CD4-positive, CD25-positive, alpha-beta regulatory T cell (primary cell): Measurements from ENCODE around the gene CALR. TPM values are rescaled to one million over a fixed set of nuclear protein-coding genes. Genes with fewer than 3 reads are reported as not detected.
"Not testable (repeated sequence)": the region's sequence is repeated elsewhere in the genome, so short reads cannot be mapped to it uniquely, and the experiment has no call there.

Experiments
- ATAC-seq, 2 donors: fragments of 150-1000 bp; cut with Tn5 transposase; one replicate each; pipeline ENCODE4 v1.10.0; 2021; ENCODE audit warnings: low read depth in 2 of 2, moderate number of reproducible peaks in 2 of 2, moderate library complexity in 1 of 2
- DNase-seq, 3 donors: peaks; one replicate each; pipeline versions ENCODE4 v3.0.0 to v3.0.0-alpha.2; 2012 to 2022; ENCODE audit warnings: mixed read lengths in 1 of 3
- H3K27ac ChIP-seq: one replicate; pipeline ENCODE4 v1.7.0; 2013; ENCODE audit warnings: mild to moderate bottlenecking, low read length; ENCODE audit not compliant: insufficient read depth, poor library complexity, severe bottlenecking
- H3K27me3 ChIP-seq: one replicate; pipeline ENCODE4 v1.7.0; 2013; ENCODE audit warnings: low read length; ENCODE audit not compliant: control insufficient read depth, insufficient read depth
- H3K36me3 ChIP-seq: one replicate; pipeline ENCODE4 v1.7.0; 2013; ENCODE audit warnings: mild to moderate bottlenecking, low read length, moderate library complexity; ENCODE audit not compliant: control insufficient read depth, insufficient read depth
- H3K4me1 ChIP-seq: 2 replicates; pipeline ENCODE4 v1.7.0; 2013; ENCODE audit warnings: mild to moderate bottlenecking, low read length; ENCODE audit not compliant: insufficient read depth, control insufficient read depth, poor library complexity, severe bottlenecking
- H3K4me3 ChIP-seq: one replicate; pipeline ENCODE4 v1.7.0; 2013; ENCODE audit warnings: low read depth, mild to moderate bottlenecking, low read length, moderate library complexity
- H3K9me3 ChIP-seq, 2 experiments: 1 replicate in 1 of 2; 2 replicates in 1 of 2; pipeline ENCODE4 v1.7.0; 2013; ENCODE audit warnings: low read length in 2 of 2, mild to moderate bottlenecking in 1 of 2, moderate library complexity in 1 of 2; ENCODE audit not compliant: control insufficient read depth in 2 of 2
- H3K27ac Mint-ChIP-seq, 3 donors: one replicate each; pipeline ENCODE4 v1.8.0; 2020 to 2022; ENCODE audit warnings: mild to moderate bottlenecking in 3 of 3, mixed read lengths in 3 of 3, moderate library complexity in 2 of 3
- H3K27me3 Mint-ChIP-seq: one replicate; pipeline ENCODE4 v1.8.0; 2022; ENCODE audit warnings: mild to moderate bottlenecking, mixed read lengths
- H3K36me3 Mint-ChIP-seq: one replicate; pipeline ENCODE4 v1.8.0; 2020; ENCODE audit warnings: mixed read lengths
- H3K4me1 Mint-ChIP-seq, 4 donors: one replicate each; pipeline ENCODE4 v1.8.0; 2020 to 2022; ENCODE audit warnings: mixed read lengths in 4 of 4, mild to moderate bottlenecking in 1 of 4
- H3K4me3 Mint-ChIP-seq, 4 donors: one replicate each; pipeline ENCODE4 v1.8.0; 2020 to 2022; ENCODE audit warnings: mild to moderate bottlenecking in 4 of 4, mixed read lengths in 4 of 4, moderate library complexity in 3 of 4
- H3K9me3 Mint-ChIP-seq, 7 donors: one replicate each; pipeline ENCODE4 v1.8.0; 2020 to 2022; ENCODE audit warnings: mixed read lengths in 7 of 7, mild to moderate bottlenecking in 3 of 7, moderate library complexity in 2 of 7
- polyA plus RNA-seq, 4 donors: library from polyadenylated mRNA; unstranded; fragments of 300-500 nt; fragmentation: Illumina TruSeq; gene quantifications; one replicate each; pipeline ENCODE4 v1.2.3, GENCODE V29; 2021
- total RNA-seq: library from RNA; stranded (reverse); gene quantifications from one replicate; pipeline ENCODE4 v1.2.3, GENCODE V29; 2022

The CALR gene
- total and polyA plus RNA-seq, 5 donors from 2014 or later: 113 to 484 (median 152) TPM

- DNase-seq (no peak), ATAC-seq (no peak)
- H3K27ac ChIP-seq: no peak overlapping the region
- Mint-ChIP-seq H3K27me3 (no peaks in the 10 kb centered on the region), H3K9me3 (no peaks in the 10 kb centered on the region), H3K27ac (no peak overlapping the region), H3K4me3 (no peak overlapping the region), H3K4me1 (peaks cover 0 to 4% (median 2%) of the 10 kb centered on the region in 4 donors), H3K36me3 (no peaks in the 10 kb centered on the region)
- no peaks in the 10 kb centered on the region for H3K36me3 ChIP-seq
- H3K4me3 ChIP-seq: no peak overlapping the region
- H3K9me3 ChIP-seq: no peaks in the 10 kb centered on the region
- no peaks in the 10 kb centered on the region for H3K27me3 ChIP-seq
- H3K4me1 ChIP-seq: no peaks in the 10 kb centered on the region
These were observed 31.2 kb upstream of the CALR start for GRCh38 chr19:12907166-12907565.

DNA sequence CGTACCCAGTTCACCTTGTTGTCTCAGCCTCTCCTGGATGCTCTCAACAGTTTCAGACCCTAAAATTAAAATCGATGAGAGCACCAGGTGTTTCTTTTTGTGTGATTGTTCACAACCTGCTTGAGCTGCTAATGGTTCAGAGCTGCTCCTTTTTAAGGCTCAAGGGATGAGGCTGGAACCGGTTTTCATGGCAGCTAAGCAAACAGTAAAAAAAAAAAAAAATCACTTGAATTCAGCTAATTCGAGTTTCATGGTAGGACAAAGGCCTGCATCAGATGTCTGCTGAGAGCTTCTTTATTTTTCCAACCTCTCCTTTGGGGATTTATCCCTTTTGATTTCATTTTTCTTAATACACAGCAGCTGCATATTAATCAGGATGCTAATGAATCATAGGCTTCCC, 25.8 kb upstream of the CALR start:
- H3K27me3 ChIP-seq: no peaks in the 10 kb centered on the region
- Mint-ChIP-seq H3K36me3 (no peaks in the 10 kb centered on the region), H3K27me3 (no peaks in the 10 kb centered on the region), H3K27ac (peak overlapping the region in 1 of 3 donors; percentile 14), H3K9me3 (no peaks in the 10 kb centered on the region), H3K4me3 (peak overlapping the region in 1 of 4 donors; percentile 22), H3K4me1 (peaks cover 4 to 23% (median 7%) of the 10 kb centered on the region in 4 donors)
- H3K36me3 ChIP-seq: no peaks in the 10 kb centered on the region
- H3K27ac ChIP-seq: no peak overlapping the region
- ATAC-seq (no peak), DNase-seq (no peak)
- peaks cover 14% of the 10 kb centered on the region for H3K4me1 ChIP-seq
- no peak overlapping the region for H3K4me3 ChIP-seq
- no peaks in the 10 kb centered on the region for H3K9me3 ChIP-seq

DNA sequence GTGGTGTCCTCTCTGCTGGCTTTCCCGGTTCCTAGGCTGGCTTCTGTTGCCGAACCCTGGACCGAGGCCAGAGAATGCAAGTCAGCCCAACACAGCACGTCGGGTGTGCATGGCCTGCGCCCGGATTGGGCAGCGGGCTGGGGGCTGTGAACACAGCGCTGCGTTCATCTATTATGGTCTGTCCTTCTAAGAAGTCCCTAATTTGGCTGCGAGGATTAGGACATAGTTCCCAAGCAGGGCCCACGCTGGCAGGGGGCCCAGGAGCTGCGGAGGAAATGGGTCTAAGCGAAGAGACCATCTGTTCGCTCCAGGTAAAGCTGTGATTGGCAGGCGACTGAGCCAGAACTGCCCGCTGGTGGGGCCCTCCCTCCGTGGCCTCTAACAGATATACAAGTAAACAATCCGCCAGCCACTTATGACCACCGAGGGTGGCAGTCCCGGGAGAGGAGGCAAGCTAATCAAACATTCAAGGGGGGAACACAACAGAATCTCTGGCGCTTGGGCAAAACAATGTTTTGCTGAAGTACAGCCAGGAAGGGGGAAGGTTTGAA, 25.3 kb upstream of the CALR start:
- ATAC-seq (no peak), DNase-seq (no peak)
- Histone ChIP-seq H3K9me3 (no peaks in the 10 kb centered on the region), H3K27ac (no peak overlapping the region), H3K27me3 (no peaks in the 10 kb centered on the region), H3K36me3 (no peaks in the 10 kb centered on the region), H3K4me1 (peaks cover 14% of the 10 kb centered on the region), H3K4me3 (no peak overlapping the region)
- no peaks in the 10 kb centered on the region for H3K9me3 Mint-ChIP-seq
- peak overlapping the region in 2 of 3 donors; percentile 14 to 75 for H3K27ac Mint-ChIP-seq
- H3K4me1 Mint-ChIP-seq: peaks cover 4 to 23% (median 7%) of the 10 kb centered on the region in 4 donors
- H3K27me3 Mint-ChIP-seq: no peaks in the 10 kb centered on the region
- H3K4me3 Mint-ChIP-seq: no peak overlapping the region
- H3K36me3 Mint-ChIP-seq: no peaks in the 10 kb centered on the region

GRCh38 chr19:12913851-12914690, 24.3 kb upstream of the CALR start:
- Histone ChIP-seq H3K9me3 (no peaks in the 10 kb centered on the region), H3K4me3 (peak overlapping the region; percentile 47)
- peak in 2 of 3 donors; percentile 54 to 81 for DNase-seq

DNA sequence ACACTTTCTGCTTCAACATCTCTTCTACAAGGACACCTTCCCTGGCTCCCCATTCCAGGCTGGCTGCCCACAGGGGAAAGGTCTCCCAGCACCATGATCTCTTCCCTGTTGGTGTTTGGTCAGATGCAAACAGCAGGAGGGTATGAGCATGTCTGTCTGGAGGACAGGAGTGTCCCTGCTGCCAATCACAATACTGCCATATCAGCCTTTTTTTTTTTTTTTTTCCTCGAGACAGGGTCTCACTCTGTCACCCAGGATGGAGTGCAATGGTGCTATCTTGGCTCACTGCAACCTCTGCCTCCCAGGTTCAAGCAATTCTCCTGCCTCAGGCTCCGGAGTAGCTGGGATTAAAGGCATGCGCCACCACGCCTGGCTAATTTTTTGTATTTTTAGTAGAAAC, 22.5 kb upstream of the CALR start:
- not testable (repeated sequence) for H3K36me3 Mint-ChIP-seq, DNase-seq, H3K9me3 ChIP-seq, H3K27ac ChIP-seq, ATAC-seq, H3K36me3 ChIP-seq, H3K27me3 ChIP-seq, H3K9me3 Mint-ChIP-seq, H3K4me3 ChIP-seq, H3K4me3 Mint-ChIP-seq, H3K27me3 Mint-ChIP-seq
- Mint-ChIP-seq H3K27ac (peak overlapping the region in 1 of 3 donors; percentile 79), H3K4me1 (peaks cover 4 to 35% (median 14%) of the 10 kb centered on the region in 4 donors)
- peaks cover 24% of the 10 kb centered on the region for H3K4me1 ChIP-seq

More at GRCh38 chr19:12913851-12914690, 24.3 kb upstream of the CALR start:
- H3K27me3 ChIP-seq: no peaks in the 10 kb centered on the region
- Mint-ChIP-seq H3K36me3 (no peaks in the 10 kb centered on the region), H3K4me1 (peaks cover 4 to 27% (median 8%) of the 10 kb centered on the region in 4 donors), H3K27me3 (peaks cover under 1% of the 10 kb centered on the region), H3K9me3 (no peaks in the 10 kb centered on the region), H3K4me3 (peak overlapping the region in 2 of 4 donors; percentile 57 to 61), H3K27ac (peak overlapping the region; percentile 75 to 86 (median 85))
- no peaks in the 10 kb centered on the region for H3K36me3 ChIP-seq
- peak; percentile 71 to 83 for ATAC-seq
- peaks cover 19% of the 10 kb centered on the region for H3K4me1 ChIP-seq
- H3K27ac ChIP-seq: no peak overlapping the region

GRCh38 chr19:12918253-12918652, 20.2 kb upstream of the CALR start:
- Histone ChIP-seq H3K9me3 (no peaks in the 10 kb centered on the region), H3K27ac (no peak overlapping the region), H3K27me3 (no peaks in the 10 kb centered on the region), H3K4me1 (peaks cover 24% of the 10 kb centered on the region), H3K36me3 (peaks cover 10% of the 10 kb centered on the region), H3K4me3 (no peak overlapping the region)
- DNase-seq (no peak), ATAC-seq (no peak)
- no peaks in the 10 kb centered on the region for H3K9me3 Mint-ChIP-seq
- H3K27ac Mint-ChIP-seq: peak overlapping the region; percentile 12 to 86 (median 86)
- peak overlapping the region in 1 of 4 donors; percentile 85 for H3K4me3 Mint-ChIP-seq
- peaks cover 4% of the 10 kb centered on the region for H3K27me3 Mint-ChIP-seq
- peaks cover 4 to 38% (median 16%) of the 10 kb centered on the region in 4 donors for H3K4me1 Mint-ChIP-seq
- H3K36me3 Mint-ChIP-seq: peaks cover 6% of the 10 kb centered on the region

- Mint-ChIP-seq H3K27ac (peak overlapping the region in 2 of 3 donors; percentile 48 to 82), H3K4me1 (peaks cover 0 to 16% (median 9%) of the 10 kb centered on the region in 4 donors), H3K36me3 (peaks cover 11% of the 10 kb centered on the region), H3K9me3 (no peaks in the 10 kb centered on the region), H3K4me3 (peak overlapping the region in 2 of 4 donors; percentile 11 to 83), H3K27me3 (peaks cover 4% of the 10 kb centered on the region)
- Histone ChIP-seq H3K4me3 (no peak overlapping the region), H3K9me3 (no peaks in the 10 kb centered on the region), H3K27me3 (no peaks in the 10 kb centered on the region), H3K27ac (no peak overlapping the region), H3K4me1 (peaks cover 10% of the 10 kb centered on the region), H3K36me3 (peaks cover 28% of the 10 kb centered on the region)
- ATAC-seq (no peak), DNase-seq (no peak)
These were observed 17.4 kb upstream of the CALR start for GRCh38 chr19:12921047-12921446.
